Brain microvascular endothelial cell (primary cell): ENCODE measurements around the gene PKNOX2.
A peak's percentile ranks its signal among the peaks of the same experiment; 100 is the strongest.

Experiments
- DNase-seq: peaks from one replicate; pipeline ENCODE4 v3.0.0-alpha.2; 2020
- H3K27ac ChIP-seq: fragments of 250-450 bp; sonication (Bioruptor Pico); 2 replicates; pipeline ENCODE4 v1.5.1; 2020; ENCODE audit warnings: mild to moderate bottlenecking, moderate library complexity
- H3K27me3 ChIP-seq: fragments of 250-450 bp; sonication (Bioruptor Pico); replicated peaks from 2 replicates; pipeline ENCODE4 v1.5.1; 2020; ENCODE audit warnings: mild to moderate bottlenecking
- H3K36me3 ChIP-seq: fragments of 250-450 bp; sonication (Bioruptor Pico); replicated peaks from 2 replicates; pipeline ENCODE4 v1.5.1; 2020; ENCODE audit warnings: mild to moderate bottlenecking
- H3K4me3 ChIP-seq: 2 replicates; pipeline ENCODE4 v1.5.1; 2011; ENCODE audit warnings: low read depth, mild to moderate bottlenecking, control low read depth, low read length, moderate library complexity
- in situ Hi-C: cut with HindIII; loops from 2 replicates; pipeline ENCODE4 v1.10.0; 2017; ENCODE audit warnings: low sequenced_read_pairs, low pct_ligation_motif_present
- TF ChIP-seq, protein P1 (sequence below): IDR thresholded peaks from 2 replicates; pipeline ENCODE4 v1.5.1; 2011; ENCODE audit warnings: low read depth, mild to moderate bottlenecking, moderate library complexity, low read length, control low read depth, inconsistent platforms; ENCODE audit errors: missing control alignments

The PKNOX2 gene

DNA sequence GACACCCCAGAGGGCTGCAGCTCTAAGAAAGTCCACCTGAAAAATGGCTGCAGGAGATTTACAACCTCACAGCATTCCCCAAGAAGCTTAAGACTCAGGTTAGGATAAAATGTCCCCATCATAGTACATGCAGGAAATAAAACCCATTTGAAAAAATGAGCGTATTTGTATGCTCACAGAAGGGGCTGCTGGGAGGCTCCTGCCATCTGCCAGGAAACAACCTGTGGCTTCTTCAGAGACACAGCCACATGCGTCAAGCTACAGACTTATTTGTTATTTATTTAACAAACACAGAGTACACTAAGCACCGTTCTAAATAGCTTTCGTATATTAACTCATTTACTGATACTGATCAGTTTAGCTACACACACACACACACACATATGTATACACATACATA is 258.1 kb downstream of the PKNOX2 start:
- DNase-seq = no peak
- Histone ChIP-seq H3K27ac (no peak overlapping the region), H3K27me3 (no peaks in the 10 kb centered on the region), H3K36me3 (no peaks in the 10 kb centered on the region), H3K4me3 (no peak overlapping the region)
- in situ Hi-C loops = loop anchor here (25.0 kb wide), 1 partner anchor 460 kb away; the partner anchor contains the start of gene CCDC15
- TF ChIP-seq, protein P1, sequence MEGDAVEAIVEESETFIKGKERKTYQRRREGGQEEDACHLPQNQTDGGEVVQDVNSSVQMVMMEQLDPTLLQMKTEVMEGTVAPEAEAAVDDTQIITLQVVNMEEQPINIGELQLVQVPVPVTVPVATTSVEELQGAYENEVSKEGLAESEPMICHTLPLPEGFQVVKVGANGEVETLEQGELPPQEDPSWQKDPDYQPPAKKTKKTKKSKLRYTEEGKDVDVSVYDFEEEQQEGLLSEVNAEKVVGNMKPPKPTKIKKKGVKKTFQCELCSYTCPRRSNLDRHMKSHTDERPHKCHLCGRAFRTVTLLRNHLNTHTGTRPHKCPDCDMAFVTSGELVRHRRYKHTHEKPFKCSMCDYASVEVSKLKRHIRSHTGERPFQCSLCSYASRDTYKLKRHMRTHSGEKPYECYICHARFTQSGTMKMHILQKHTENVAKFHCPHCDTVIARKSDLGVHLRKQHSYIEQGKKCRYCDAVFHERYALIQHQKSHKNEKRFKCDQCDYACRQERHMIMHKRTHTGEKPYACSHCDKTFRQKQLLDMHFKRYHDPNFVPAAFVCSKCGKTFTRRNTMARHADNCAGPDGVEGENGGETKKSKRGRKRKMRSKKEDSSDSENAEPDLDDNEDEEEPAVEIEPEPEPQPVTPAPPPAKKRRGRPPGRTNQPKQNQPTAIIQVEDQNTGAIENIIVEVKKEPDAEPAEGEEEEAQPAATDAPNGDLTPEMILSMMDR = no peak

DNA sequence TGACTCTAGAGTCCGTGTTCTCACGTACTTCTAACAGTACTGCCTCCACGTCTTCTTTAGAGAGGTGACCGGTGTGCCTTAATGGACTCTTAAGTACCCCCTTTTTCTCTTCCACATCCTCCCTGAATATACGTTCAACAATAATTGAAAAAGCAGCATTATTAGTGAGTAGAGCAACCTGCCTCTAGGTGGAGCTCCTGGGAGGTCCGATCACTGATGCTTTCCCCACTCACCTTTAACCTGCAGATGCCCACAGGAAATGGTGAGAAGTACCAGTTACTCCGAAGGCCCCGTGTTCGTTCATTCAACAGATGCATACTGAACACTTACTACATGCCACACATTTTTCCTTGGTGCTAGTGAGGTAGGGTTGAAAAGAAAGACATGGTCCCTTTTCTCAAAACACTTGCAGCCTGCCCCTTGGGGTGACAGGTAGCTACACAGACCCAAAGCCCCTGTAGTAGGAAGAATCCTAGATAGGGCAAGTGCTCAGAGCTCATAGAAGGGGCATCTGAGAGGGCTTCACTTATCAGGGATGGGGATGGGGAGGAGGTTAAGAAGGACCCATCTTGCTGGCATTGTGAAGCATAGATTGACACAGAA is 258.8 kb downstream of the PKNOX2 start:
- DNase-seq = no peak
- no peaks in the 10 kb centered on the region for H3K27me3 ChIP-seq
- TF ChIP-seq, protein P1 = peak; percentile 61

DNA sequence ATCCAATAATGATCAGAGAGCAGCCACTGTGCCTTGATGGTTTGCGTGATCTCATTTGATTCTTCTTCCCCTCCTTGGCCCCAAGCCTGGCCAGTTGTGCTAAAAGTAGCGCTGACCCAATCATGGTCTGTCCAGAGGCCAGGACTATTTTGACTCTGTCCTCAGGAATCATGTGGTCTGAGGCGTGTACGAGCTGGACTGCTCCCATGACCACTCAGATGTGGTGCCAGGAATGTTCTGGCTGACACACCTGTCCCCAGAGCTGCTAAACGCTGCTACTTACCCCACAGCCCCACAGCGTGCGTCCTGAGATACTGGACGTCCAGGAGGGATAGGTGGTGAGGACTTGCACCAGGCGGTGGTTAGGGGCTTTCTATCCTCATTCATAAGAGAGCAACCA is 261.1 kb downstream of the PKNOX2 start:
- no peak for DNase-seq
- Histone ChIP-seq H3K27me3 (no peaks in the 10 kb centered on the region), H3K27ac (no peak overlapping the region), H3K36me3 (no peaks in the 10 kb centered on the region), H3K4me3 (no peak overlapping the region)
- TF ChIP-seq, protein P1 = no peak
- in situ Hi-C loops = no loop called here

More for the DNA sequence above, 258.8 kb downstream of the PKNOX2 start:
- no peak overlapping the region for H3K4me3 ChIP-seq
- in situ Hi-C loops = loop anchor here (25.0 kb wide), 1 partner anchor 461 kb away; the partner anchor contains the start of gene CCDC15
- H3K27ac ChIP-seq = no peak overlapping the region
- no peaks in the 10 kb centered on the region for H3K36me3 ChIP-seq

DNA sequence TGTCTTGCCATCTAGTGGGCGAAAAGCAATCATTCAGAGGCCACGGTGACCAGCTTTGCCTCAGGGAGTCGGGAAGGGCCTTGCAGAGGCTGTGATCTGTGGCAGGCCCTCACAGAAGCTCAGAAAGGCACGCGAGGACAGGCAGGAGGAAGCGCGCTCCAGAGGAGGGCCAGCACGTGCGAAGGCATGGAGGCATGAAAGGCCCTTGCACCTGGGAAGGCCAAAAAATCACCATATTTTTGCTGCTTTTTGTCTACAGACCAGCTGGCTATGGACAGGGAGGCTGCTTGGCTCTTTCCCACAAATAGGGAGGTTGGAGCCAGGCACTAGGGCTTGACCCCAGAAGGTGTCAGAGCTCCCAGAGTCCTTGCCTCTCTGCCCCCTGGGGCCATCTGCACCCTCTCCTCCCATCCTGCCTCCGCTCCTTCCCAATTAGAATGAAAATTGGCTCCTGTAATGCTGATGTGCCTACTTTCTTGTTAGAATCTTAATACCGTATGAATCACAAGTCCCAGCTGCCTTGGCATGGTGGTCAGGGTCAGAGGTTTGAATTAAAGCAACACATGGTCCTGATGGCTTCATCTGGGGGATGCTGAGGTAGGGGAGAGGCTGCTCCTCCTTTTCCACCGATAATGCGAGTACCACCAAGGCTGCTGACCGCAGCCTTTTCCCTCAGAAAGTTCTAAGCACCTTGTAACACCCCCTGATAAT is 262.4 kb downstream of the PKNOX2 start:
- DNase-seq = no peak
- in situ Hi-C loops = no loop called here
- Histone ChIP-seq H3K27ac (no peak overlapping the region), H3K27me3 (no peaks in the 10 kb centered on the region), H3K36me3 (no peaks in the 10 kb centered on the region), H3K4me3 (no peak overlapping the region)
- TF ChIP-seq, protein P1 = no peak

DNA sequence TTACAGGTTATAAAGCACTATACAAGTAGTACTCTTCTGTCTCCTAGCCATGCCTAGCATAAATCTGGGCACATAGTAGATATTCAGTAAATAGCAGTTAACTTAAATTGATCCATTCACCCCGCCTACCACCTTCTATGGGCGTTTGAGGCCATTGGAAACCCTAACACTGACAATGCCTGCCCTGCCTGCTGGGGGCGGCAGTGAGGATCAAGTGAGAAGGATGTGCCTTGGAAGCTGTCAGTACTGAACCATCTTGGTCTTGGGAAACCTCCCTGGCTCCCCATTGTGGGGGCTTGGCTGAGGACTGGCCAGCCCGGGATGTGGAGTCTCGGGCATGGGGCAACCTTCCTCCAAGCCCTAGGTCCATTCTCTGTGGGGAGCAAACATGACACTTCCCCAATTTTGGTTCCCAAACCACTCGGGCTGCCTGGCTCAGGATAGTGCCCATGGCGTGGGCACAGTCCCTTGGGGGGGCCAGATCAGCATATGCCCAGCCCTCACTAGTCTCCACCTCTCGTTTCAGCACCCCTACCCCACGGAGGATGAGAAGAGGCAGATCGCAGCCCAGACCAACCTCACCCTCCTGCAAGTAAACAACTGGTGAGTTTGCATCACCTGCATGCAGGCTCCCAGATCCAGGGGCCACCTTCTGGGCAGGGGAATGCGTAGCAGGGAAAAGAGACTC is 264.1 kb downstream of the PKNOX2 start:
- H3K4me3 ChIP-seq = no peak overlapping the region
- H3K27me3 ChIP-seq = no peaks in the 10 kb centered on the region
- in situ Hi-C loops = no loop called here
- no peak for DNase-seq
- H3K27ac ChIP-seq = no peak overlapping the region
- TF ChIP-seq, protein P1 = no peak
- no peaks in the 10 kb centered on the region for H3K36me3 ChIP-seq
